Inflammatory macrophage (primary cell): ENCODE data around the gene SLC2A10.

Experiments used
- DNase-seq, 2 donors: peaks; one replicate each; pipeline ENCODE4 v3.0.0-alpha.2; 2020 to 2022

SLC2A10 gene

DNA sequence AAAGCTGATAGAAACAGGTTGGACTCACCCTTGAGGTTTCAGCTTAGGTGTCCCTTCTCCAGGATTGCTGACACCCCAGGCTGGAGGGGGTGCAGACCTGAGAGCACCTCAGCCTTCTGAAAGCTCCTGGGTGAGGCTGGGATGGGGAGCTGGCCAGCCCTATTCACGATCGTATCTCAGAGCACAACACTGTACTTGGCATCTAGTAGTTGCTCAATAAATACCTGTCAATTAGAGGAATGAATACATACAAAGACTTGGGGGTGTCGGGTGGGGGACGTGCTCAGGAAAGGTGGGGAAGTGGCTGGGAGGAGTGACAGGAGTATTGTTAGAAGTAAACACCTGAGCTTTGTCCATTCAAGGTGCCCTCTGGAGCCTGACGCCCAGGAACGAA lies 61.7 kb downstream of the SLC2A10 start:
- no peak for DNase-seq

DNA sequence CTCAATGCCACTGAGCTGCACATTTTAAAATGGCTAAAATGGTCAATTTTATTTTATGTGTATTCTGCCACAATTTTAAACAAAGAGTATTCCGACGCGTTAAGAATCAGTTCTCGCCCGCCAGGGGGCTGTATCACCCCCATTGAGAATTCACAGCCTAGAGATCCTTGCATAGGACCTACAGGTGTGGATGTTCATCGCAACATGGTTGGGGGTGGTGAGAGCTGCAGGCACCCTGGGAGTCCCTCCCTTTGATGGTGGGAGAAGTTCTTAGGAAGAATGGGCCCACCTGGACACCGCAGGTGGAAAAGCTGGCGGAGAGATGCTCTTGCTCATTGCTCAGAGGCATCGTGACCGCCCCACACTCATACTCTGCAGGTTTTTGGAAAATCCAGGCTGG lies 63.5 kb downstream of the SLC2A10 start:
- DNase-seq: no peak

DNA sequence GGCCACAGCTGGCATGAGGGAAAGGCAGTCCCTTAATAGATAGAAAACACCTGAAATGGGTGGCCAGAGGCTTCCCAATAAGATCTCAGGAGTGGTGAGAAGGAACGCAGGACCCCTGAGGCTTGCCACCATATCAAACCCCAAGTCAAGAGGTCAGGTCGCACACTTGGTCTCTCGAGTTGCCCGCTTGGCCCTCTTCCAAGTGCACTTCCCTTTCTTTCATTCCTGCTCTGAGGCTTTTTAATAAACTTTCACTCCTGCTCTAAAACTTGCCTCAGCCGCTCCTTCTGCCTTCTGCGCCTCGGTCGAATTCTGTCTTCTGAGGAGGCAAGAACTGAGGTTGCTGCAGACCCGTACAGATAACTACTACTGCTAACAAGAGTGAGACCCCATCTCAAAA lies 64.2 kb downstream of the SLC2A10 start:
- peak in 1 of 2 donors; percentile 36 for DNase-seq

DNA sequence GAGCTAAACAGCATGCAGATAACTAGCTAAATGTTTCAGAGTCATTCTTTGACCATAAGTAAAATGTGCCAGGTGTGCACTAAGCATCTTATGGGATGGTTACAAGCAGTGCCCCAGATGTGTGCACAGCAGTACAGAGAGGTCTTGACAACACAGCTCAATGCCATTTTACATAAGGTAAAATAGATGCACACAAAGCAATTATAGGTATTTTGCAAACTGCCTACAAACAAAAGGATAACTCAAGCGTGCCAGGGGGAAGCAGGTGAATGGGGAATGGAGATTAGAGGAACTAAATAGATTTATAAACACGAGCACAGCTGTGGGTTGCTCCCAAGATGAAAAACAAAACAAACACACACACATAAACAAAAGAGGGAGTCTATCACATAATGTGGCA lies 64.8 kb downstream of the SLC2A10 start:
- no peak for DNase-seq

DNA sequence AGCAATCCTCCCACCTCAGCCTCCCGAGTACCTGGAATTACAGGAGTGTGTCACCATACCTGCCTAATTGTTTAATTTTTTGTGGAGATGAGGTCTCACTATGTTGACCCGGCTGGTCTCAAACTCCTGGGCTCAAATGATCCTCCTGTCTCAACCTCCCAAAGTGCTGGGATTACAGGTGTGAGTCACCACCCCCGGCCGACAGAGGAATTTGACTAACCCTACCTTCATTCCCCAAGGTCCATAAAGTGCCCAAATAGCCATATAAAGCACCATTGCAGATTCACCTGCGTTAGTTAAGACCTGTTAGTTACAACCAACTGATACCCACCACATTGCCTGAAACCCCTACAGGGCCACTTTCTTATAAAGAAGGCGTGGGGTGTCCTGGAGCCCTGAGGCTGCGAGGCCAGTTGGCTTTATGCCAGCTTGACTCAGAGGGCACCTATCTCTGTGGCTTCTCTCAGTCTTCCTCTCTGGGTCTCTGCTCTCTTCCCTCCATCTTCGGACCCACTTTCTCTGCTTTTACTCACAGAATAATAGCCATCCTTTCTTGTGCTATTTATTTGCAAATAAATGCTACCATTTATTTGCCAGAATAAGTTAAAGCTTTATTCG lies 65.6 kb downstream of the SLC2A10 start:
- DNase-seq: no peak

DNA sequence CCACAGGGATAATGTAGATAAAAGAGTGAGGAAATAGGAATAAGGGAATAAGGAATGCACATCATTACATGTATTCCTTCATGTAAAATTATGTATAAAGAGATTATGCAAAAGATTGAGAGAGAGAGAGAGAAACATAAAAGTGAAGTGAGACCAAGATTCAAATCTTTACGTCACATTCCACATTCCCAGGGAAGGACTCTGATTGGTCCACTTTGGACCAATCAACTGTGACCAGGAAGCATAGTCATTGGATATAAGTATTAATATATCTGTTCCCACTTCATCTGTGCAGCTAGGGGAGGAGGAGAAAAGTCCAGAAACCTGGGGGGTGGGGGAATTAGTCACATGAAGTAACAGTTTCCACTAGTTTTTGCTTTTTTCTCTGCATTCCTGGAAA lies 66.4 kb downstream of the SLC2A10 start:
- DNase-seq: no peak

DNA sequence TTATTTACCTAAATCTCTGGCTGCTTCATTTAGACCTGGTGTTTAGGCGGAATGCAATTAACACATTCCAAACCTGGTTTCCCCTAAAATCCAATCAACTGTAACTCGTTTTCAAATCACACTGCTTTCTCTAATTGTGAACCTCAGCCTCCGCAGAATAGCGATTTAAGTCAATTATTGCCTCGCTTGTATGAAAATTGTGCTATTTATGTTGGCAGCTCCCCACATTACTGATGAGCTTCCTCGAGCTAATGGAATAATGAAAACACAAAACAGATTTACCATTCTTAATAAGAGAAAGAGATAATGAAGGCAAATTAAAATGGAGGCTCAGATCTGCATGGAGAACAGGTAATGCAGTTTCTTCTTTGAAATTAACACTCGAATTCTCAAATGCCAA lies 67.9 kb downstream of the SLC2A10 start:
- DNase-seq: no peak

DNA sequence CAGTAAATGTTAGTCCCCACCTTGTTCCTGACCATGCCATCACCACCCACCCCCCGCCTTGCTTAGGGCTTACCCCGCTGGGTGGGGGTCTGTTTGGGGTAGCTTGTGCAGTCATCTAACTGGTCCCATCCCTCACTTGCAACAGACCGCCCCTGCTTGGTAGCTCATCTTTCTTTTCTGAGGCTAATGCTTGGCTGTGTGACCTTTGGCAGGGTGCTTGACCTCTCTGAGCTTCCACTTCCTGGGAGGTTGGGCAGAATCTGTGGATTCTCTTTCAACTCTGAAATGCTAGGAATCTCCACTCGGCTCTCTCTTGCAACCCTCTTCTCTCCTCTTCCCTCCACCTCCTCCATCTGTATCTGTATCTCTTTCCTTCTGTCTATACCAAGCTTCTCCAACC lies 70.4 kb downstream of the SLC2A10 start:
- no peak for DNase-seq

DNA sequence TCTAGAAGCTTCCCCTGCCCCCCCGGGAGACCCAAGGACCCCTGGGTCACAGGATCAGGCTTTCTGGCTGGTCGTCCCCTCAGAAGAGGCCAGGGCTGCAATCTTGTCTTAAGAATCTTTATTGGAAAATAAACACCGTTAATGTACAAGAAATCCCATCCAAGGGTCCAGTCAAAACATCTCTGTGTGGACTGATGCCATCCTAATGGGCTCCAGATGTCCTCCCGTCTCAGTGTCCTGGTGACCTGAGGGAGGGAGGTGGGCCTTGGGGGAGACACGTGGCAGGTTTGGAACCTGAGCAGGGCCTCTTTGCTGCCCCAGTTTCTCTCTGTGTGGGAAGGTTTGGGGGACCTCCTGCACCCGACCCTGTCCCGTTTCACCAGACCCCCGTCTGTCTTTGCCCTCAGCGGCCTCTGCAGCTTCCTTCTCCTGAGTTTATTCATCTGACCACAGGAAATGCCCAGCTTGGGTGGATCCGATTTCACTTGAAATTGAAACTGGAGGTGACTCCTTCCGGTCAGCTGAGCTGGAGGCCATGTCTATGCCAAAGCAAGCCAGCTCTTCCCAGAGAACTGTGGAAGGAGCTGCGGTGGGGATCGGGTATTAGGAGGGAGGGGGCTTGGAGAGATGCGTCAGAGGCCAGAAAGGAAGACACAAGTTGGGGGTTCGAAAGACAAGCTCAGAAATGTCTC lies 75.1 kb downstream of the SLC2A10 start:
- no peak for DNase-seq
